GM03348 (cell line): Measurements from ENCODE around the gene ERICH6.

Experiments used
- DNase-seq: peaks from one replicate; pipeline ENCODE4 v3.0.0; 2012; ENCODE audit warnings: low spot score

Gene ERICH6

DNA sequence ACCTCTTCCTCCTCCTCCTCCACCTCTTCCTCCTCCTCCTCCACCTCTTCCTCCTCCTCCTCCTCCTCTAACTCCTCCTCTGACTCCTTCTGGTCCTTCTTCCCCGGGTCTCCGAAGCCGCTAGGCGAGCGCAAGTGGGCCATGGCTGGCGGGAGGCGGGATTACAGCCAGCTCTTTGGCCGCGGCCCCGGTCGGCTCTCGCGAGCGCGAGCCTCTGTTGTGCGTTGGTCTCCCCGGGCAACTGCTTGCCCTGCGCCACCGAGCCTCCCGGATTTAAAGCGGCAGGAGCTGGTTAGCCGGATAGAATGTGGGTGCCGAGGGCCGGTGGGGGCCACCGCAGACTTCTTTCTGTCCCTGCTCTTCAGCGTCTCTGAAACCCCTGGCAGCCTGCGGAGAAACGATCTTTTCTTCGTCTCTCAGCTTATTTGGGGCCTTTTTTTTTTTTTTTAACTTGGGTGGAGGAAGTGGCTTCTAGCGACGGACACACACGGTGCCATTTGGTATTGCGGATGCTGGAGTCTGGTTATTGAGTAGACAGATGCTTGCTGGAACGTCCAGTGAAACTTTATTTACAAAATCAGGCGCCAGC, at the start of gene ERICH6:
ERICH6 (minus strand) TSS at position 165 of the 589 bp plus-strand sequence; CDS start at position 143, 22 bp downstream.
- DNase-seq, result peak; percentile 96

DNA sequence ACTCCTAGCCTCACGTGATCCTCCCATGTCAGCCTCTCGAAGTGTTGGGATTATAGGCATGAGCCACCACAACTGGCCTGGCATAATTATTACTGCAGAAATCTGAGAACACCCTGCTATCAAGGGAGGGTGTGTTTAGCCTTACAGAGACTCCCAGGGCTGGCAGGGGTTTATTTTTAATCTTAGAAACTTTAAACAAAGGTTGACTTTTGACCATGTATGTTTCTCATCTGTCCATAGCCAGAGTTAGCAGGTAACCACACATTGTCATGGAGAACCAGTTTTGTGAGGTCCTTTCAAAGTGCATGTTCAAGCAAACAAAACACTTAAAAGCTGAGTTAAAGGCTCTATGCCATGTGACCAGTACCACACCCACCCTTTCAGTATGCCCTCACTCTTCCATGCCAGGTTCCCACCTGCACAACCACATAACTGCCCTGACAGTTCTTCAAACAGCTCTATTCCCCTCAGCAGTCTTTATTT, 48.1 kb upstream of the ERICH6 start:
- no peak for DNase-seq

DNA sequence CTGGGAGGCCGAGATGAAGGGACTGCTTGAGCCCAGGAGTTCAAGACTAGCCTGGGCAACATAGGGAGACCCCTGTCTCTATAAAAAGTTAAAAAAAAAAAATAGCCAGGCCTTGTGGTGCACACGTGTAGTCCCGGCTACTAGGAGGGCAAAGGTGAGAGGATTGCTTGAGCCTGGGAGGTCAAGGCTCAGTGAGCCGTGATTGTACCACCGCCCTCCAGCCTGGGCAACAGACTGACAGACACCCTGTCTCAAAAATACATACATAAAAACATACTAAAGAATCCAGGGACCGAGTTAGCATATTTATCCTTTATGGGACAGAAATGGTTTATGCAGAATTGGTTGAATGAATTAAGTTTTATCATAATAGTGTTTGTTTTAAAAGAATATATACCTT, 45.5 kb upstream of the ERICH6 start:
- DNase-seq, result no peak

DNA sequence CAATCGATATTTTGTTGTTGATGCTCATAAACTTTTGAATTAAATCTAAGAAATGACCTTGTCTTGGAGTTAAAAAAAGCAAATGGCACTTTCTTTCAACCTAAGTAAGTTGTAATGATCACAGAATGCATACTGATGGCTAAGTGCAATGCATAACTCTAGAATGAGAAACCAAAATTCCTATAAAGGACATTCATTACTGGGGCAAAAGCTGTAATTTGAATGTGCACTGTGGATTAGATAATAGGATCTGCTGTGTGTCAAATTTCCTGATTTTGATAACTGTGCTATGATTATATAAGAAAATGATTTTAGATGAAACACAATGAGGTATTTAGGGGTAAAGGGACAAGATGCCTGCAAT, 44.9 kb upstream of the ERICH6 start:
- no peak for DNase-seq

DNA sequence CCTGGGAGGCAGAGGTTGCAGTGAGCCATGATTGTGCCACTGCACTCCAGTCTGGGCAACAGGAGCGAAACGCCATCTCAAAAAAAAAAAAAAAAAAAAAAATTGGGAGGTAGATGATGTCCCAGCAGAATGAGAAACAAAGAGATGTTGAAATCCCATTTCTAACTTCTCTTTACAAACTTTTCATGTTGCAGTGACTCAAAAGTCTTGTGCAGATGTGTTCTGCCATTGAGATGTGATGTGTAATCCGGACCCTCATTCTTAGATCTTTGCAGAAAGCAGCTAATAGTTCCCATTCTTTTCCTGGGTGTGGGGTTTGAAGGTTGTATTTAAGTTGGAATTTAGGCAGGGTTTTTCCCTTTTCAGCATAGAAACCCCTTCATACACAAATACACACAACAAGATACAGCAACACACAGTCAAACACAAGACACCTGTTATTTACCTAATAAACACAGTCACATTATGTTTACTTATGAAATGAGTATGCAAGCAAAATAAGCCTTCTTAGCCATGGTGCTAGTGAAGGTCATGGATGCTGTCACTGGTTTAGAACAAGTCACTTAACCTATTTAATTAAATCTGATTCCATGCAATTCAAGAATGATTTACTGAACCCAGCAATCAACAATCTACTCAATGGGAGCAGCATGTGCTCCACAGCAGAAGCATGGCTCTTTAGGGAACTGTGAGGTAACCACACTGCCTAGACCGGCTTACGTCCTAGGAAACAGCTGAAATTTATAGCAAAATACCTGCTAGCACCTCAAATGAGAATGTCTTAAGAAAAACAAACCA, 44.4 kb upstream of the ERICH6 start:
- no peak for DNase-seq

DNA sequence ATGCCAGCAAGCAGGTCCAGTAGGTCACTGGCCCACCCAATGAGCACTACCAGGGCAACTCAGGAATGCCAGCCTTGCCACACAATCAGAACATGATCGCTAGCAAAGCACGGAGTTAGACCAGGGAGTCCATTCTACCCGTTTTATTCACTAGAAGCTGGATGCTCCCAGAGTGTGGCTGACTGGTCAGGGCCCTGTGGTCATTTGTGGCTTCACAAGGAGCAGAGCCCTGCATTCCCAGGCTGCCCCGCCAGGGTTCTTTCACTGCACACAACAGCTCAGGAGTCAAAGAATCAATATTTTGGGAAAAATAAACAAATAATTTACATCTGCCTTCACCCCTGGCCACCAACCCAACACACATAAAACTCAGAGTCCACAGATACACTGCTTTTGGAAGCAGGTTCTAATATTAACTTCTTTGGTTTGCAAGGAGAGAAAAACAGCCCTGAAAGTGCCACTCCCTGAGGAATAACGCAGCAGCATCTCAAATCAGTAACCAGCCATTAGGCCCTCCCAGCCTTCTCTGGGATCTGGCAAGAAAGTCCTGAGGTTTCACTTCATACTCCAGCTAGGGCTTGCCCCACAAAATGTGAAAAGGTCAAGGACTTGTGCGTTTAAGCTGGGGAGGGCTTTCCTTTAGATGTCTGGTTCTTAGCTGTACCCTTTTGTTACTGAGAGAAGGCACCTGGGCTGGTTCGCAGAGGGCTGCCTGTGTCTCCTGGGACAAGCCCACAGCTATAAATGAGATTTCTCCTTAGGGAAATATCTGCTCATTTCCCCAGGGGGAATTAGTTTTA, 43.3 kb upstream of the ERICH6 start:
- DNase-seq, result no peak

DNA sequence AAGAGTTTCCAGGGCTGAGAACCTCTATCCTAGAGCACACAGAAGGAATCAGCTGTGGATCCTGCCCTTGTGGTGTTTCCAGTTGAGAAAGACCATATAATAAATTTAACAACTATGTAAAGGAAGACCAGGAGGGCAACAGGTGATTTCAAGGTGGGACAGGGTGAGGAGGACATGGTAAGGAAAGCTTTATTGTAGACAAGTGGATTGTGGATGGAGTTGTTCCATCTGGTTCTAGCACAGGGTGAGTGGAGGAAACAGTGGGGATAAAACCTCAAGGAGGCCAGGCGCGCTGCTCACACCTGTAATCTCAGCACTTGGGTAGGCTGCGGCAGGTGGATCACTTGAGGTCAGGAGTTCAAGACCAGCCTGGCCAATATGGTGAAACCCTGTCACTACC, 42.1 kb upstream of the ERICH6 start:
- no peak for DNase-seq

DNA sequence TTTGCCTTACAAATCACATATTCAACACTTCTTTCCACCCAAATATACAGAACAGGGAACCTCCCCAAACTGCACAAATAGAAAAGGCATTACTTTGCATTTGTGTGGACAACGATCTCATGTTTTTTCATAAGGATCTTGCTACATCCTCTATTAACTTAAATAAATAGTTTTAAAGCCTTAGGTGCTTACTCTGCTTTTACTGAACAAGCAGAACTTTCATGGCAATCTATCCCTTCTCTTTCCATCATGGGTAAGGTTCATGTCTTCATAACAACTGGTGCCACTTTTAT, 41.1 kb upstream of the ERICH6 start:
- DNase-seq, result no peak

DNA sequence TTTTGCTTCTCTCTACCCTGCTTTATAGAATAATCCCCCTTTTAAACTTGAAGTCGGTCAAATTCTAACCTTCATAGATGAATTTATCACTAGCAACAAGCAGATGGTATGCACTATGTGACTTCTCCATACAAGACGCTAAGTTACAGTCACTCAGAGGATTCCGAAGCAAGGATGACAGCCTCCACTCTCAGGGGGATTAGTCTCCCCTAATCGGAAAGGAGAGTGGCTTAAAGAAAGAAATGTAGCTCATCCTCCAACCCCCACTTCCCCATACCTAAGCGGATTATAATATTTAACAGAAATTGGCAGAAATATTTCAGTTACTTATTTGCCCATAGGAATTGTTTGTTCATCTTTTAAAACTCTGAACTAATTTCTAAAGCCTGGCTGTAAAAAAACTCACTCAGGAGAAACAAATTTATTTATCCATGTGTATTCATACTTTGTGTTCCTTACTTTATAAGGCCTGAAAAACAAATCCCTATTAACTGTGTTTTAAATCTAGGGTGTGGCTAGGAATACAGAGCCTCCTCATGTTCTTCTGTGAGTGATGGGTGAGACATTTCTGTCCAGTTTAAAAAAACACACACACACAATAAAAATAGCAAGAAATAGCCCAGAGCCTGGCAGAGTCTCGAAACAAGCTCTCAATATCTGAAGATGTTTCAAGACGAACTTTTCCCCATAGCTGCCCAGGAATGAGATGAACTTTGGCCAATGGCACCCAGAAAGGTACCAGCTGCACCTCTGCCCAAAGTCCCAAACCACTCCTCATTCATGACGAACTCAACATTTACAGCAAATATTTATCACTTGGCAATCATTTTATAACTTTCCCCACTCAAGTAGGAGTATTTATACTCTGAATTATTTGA, 40.6 kb upstream of the ERICH6 start:
- no peak for DNase-seq

DNA sequence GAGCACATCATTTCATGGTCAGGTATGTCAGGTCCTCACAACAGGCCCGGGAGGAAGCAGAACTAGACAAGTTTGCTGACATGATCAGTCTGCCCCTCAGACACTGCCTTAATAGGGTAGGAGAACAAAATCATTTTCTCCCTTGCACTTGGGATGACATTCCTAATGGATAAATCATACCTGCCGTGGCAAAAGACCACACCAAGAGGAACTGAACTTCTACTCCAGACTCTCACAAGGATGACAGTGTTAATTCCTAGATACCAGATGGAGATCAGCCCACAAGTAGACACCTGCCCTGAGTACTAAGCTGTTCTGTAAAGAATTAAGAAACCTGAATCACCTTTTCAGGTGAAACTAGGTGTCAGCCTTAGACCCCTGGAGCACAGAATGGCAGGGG, 39.8 kb upstream of the ERICH6 start:
- DNase-seq, result peak; percentile 38

DNA sequence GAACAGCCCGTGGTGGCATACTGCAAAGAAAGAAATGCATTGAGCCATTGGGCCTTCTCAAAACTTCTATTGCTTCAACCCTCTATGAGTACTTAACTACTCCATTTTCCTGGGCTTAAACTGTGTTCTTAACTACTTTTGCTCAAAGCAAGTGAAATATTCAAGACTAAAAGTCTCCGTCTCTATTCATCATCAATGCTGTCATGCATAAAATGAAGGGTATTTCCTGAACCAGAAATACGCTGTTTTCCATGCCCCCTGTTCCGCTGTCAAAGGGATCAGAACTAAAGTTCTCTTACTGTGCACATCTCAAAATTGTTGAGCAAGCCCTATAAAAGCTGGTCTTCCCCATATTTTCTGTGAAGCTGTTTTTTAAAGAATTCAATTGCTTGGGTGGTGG, 39.0 kb upstream of the ERICH6 start:
- DNase-seq, result no peak

DNA sequence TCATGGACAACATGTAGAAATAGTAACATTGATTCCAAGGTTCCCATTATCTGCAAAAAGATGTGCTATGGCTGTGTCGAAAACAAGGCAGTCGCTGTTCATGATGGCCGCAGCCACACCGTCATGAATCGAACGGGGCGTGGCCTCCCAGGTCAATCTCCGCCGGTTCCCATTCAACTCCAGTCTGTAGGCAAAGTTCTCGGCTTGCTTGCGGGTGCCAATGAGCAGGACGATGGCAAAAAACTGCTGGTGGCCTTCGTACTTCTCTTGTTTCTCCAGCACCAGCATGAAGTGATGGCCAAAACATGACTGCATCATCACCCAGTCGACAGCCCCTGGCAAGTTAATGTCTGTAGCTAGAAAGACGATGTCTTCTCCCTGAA, 38.4 kb upstream of the ERICH6 start:
- no peak for DNase-seq

DNA sequence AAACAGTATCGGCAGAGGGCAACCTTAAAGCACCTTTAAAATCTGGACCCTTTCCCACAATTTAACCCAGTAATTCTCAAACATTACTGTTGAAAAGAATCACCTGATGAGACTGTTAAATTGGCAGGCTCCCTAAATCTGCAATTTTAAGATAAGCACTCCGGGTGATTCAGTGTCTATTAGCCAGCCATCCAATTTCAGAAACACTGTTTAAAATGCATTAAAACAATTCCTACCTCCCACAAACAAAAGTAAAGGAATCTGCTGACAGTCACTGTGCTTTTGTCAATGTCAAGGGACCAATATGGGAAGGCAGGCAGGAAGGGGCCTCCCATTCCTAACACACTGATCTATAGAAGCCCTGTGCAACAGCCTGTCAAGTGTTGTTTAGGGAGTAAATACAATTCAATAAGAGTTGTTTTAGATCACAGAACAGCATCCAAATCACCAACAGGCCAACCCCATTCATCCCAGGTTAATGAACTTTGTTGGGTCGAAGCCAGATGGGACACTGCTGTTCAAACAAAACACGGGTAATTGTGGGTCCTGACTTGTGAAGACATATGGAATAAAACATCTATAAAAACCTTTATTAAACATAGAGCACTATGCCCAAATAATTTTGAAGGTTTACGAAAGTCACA, 37.9 kb upstream of the ERICH6 start:
- DNase-seq, result no peak

DNA sequence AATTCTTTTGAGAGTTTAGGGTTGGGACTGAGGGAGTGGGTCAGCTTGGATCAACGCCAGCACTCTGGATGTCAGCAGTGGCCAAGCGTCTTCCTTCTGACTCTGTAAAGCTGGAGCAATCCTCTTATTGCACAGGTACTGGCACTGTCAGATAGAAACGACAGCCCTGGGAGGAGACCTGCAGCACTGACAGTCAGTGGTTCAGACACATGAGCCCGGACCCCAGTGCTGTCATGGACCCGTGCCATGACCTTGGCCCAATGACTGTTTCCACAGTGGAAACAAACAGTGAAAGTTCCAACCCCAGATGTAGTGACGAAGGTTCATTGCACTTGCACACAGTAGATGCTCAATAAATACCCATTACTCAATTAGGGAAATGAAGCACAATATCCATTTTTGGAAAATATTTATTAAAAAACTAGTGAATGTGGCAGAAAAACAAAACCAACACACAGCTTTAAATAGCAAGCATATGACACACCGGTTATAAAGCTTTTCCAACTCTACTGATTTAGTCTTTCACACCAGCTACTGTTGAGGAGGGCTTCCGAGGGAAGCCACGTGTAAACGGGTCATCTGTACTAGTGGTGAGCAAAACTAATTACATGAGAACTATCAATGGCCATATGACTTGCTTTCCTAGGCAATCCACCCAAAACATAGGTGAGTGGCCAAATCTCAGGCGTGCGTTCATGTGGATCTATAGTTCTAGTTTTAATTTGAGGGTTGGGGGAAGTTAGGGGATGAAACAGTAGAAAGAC, 37.2 kb upstream of the ERICH6 start:
- DNase-seq, result no peak

DNA sequence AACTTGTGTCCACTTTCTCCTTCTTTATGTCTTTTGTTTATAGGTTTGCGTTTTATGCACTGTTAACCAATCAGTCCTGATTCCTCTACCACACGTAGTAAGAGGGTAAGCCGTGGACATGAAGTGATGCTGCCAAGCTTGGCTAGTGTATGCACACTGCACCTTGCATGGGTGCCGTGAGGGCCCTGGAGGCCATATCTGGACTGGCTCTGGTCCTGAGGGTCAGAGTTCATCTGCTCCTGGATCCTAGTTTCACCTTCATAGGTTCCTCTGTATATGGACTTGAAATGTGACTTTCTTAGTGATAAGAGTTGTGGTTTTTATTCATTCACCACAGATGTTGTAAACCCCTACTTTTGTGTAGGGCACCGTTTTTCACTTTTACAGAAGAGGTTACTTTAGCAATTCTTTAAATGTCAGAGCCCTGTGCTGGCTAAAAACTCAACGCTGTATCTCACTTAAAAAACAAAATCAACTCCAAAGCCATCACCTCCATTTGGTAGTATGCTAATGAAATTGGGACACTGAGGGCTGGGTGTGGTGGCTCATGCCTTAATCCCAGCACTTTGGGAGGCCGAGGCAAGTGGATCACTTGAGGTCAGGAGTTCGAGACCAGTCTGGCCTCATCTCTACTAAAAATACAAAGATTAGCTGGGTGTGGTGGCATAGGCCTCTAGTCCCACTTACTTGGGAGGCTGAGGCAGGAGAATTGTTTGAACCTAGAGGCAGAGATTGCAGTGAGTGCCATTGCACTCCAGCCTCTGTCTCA, 36.3 kb upstream of the ERICH6 start:
- DNase-seq, result no peak

DNA sequence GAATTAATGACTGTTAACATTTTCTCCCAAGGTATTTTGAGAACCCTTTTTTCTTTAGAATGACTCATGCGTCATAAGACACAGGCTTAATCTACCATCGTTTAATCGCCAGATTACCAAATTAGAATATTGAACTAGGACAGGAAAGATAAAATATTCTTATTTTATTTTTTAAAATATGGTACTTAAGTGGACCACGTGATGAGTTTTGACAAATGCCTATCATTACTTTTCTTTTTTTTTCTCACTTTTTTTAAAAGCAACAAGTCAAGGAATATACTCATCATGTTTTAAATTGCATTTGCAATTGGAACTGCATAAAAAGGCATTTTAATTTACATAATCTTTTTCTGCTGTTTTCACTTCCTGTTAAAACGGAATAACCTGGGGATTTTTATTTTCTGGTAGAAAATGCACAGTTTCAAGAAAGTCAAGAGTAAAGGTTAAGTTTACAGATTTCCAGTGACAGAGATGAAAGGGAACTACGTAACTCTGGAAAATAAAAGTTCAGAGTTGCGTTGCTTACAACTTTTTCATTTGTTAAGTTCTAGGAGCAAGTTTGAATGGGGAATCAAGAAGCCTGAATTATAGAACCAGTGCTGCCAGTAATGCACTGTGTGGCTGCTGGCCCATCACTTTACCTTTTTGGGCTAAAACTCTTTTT, 35.6 kb upstream of the ERICH6 start:
- DNase-seq, result no peak

DNA sequence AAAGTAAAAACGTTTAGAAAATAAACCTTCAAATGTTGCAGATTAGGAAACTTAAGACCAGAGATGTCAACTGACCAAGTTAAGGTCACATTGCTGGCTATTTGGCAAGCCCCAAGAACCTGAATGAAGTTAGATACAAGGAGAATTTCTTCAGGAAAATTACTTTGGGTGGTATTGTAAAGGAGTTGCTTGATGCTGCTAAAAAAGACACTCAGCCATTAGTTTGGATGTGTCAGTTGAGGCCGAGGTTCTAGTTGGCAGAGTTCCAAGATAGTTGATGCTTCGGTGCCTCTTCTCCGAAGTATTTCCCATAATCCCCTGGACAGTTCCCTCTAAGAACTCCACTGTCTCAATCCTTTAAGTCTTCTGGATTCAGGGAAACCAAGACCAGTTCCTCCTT, 35.0 kb upstream of the ERICH6 start:
- no peak for DNase-seq

DNA sequence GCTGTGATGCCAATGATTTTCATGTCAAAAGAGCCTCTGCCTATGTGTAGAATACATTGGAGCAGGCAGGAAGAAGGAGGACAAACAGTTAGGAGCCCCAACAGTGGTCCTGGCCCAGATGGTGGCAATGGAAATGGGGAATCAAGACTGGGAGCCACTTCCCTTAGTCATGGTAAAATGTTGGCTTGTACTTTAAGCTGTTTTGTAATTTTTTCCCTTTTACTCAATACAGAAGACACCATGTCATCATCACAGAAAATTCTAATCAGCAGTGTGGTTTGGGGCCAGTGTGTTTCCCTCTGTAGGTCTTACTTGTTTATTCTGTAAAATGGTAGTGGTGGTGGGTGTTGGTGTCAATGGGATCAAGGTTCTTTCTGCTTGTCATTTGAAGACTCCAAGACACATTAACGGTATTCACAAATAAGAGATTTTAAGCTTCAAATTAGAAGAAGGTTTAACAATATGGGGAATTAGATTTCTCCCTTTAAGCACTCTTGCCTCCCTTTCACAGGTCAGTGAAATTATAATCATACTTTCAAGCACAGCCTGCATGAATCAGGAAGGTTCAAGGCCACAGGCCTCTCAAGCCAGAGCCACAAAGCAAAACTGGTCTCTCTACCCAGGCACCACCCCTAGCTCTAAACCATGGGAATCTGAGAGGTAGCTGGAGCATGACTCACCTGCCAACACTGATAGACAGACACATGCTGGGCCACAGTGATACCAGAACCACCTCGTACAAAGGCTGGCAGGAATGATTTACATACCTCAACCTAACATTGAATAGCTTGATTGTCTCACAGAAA, 34.4 kb upstream of the ERICH6 start:
- DNase-seq, result peak; percentile 28
